ENCODE results near the gene ELOA. TPM values are rescaled to one million over a fixed set of nuclear protein-coding genes. Genes with fewer than 3 reads are reported as not detected.

ELOA gene
- total RNA-seq, 1 donor, result 42.1 TPM

Other genes with a start within 250 kb of the ELOA start
- 2.7 TPM for gene E2F2, start 212.2 kb upstream of the ELOA start, total RNA-seq
- gene ID3, start 184.0 kb upstream of the ELOA start, total RNA-seq, result 47.3 TPM
- 2,123 TPM for gene RPL11, start 51.7 kb upstream of the ELOA start, total RNA-seq
- 63.8 TPM for gene PITHD1, start 34.9 kb downstream of the ELOA start, total RNA-seq
- gene LYPLA2, start 47.7 kb downstream of the ELOA start, total RNA-seq, result 14.7 TPM
- 4.4 TPM for gene GALE, start 57.3 kb downstream of the ELOA start, total RNA-seq
- gene HMGCL, start 82.0 kb downstream of the ELOA start, total RNA-seq, result 7.3 TPM
- gene FUCA1, start 124.8 kb downstream of the ELOA start, total RNA-seq, result 8.8 TPM
- 3.3 TPM for gene CNR2, start 169.9 kb downstream of the ELOA start, total RNA-seq
- gene PNRC2, start 216.4 kb downstream of the ELOA start, total RNA-seq, result 243 TPM
- gene SRSF10, start 236.9 kb downstream of the ELOA start, total RNA-seq, result 316 TPM